Left lobe of liver (tissue), 2 donors: ENCODE measurements around the gene NCOR2. TPM values are rescaled to one million over a fixed set of nuclear protein-coding genes. Genes with fewer than 3 reads are reported as not detected.
"Not testable (repeated sequence)": the region's sequence is repeated elsewhere in the genome, so short reads cannot be mapped to it uniquely, and the experiment has no call there.

Experiments
- ATAC-seq: fragments of 200-7000 bp; cut with Tn5 transposase; one replicate; pipeline ENCODE4 v1.9.1; 2020; ENCODE audit warnings: mild to moderate bottlenecking, moderate library complexity
- DNase-seq: peaks from one replicate; pipeline ENCODE4 v3.0.0-alpha.2; 2020; ENCODE audit warnings: low spot score
- total RNA-seq: library from RNA; stranded (reverse); gene quantifications from one replicate; pipeline ENCODE4 v1.2.1, GENCODE V29; 2021
- donor health status: DM: no; HTN: no; CAD: no; lungs with moderate emphysema.
- donor health status: DM: no; HTN: yes; CAD: no.

NCOR2 gene
- total RNA-seq, 1 donor from 2014 or later, result 58.3 TPM

GRCh38 chr12:124601706-124602105, 34.3 kb upstream of the NCOR2 start:
- DNase-seq (no peak), ATAC-seq (no peak)

GRCh38 chr12:124599074-124599999, 31.9 kb upstream of the NCOR2 start:
- DNase-seq, result no peak
- no peak for ATAC-seq

GRCh38 chr12:124597041-124597440, 29.6 kb upstream of the NCOR2 start:
- ATAC-seq, result no peak
- no peak for DNase-seq

- DNase-seq, result no peak
- no peak for ATAC-seq
Observed at GRCh38 chr12:124595444-124595843, 28.0 kb upstream of the NCOR2 start.

GRCh38 chr12:124594851-124595250, 27.4 kb upstream of the NCOR2 start:
- ATAC-seq, result no peak
- DNase-seq, result no peak

- no peak for DNase-seq
- no peak for ATAC-seq
Observed at GRCh38 chr12:124593851-124594401, 26.5 kb upstream of the NCOR2 start.

- ATAC-seq, result no peak
- no peak for DNase-seq
Observed at GRCh38 chr12:124593176-124593575, 25.8 kb upstream of the NCOR2 start.

- ATAC-seq, result peak; percentile 48
- DNase-seq, result no peak
Observed at GRCh38 chr12:124592481-124593160, 25.2 kb upstream of the NCOR2 start.

- no peak for DNase-seq
- ATAC-seq, result no peak
Observed at GRCh38 chr12:124592050-124592449, 24.6 kb upstream of the NCOR2 start.

- DNase-seq, result no peak
- ATAC-seq, result no peak
Observed at GRCh38 chr12:124590447-124590846, 23.0 kb upstream of the NCOR2 start.

- ATAC-seq, result peak; percentile 14
- no peak for DNase-seq
Observed at GRCh38 chr12:124588751-124589267, 21.4 kb upstream of the NCOR2 start.

GRCh38 chr12:124588018-124588634, 20.7 kb upstream of the NCOR2 start:
- ATAC-seq (no peak), DNase-seq (no peak)

GRCh38 chr12:124586756-124587155, 19.3 kb upstream of the NCOR2 start:
- DNase-seq (no peak), ATAC-seq (no peak)

- not testable (repeated sequence) for ATAC-seq, DNase-seq
Observed at GRCh38 chr12:124584494-124584893, 17.1 kb upstream of the NCOR2 start.

- ATAC-seq, result no peak
- DNase-seq, result no peak
Observed at GRCh38 chr12:124583854-124584253, 16.4 kb upstream of the NCOR2 start.

- ATAC-seq (peak; percentile 44), DNase-seq (no peak)
Observed at GRCh38 chr12:124582108-124582424, 14.7 kb upstream of the NCOR2 start.

GRCh38 chr12:124581307-124582107, 14.1 kb upstream of the NCOR2 start:
- DNase-seq (no peak), ATAC-seq (no peak)

GRCh38 chr12:124579921-124580517, 12.6 kb upstream of the NCOR2 start:
- DNase-seq (no peak), ATAC-seq (no peak)

GRCh38 chr12:124578854-124579253, 11.4 kb upstream of the NCOR2 start:
- ATAC-seq, result no peak
- no peak for DNase-seq

GRCh38 chr12:124578445-124578844, 11.0 kb upstream of the NCOR2 start:
- no peak for DNase-seq
- no peak for ATAC-seq
